GM21576 (cell line): Measurements from ENCODE around the gene LMX1B.
"Not testable (repeated sequence)": the region's sequence is repeated elsewhere in the genome, so short reads cannot be mapped to it uniquely, and the experiment has no call there.

Experiments
- ATAC-seq: cut with Tn5 transposase; IDR thresholded peaks from one replicate; pipeline ENCODE4 v1.9.1; 2021; ENCODE audit warnings: mild to moderate bottlenecking, moderate library complexity; ENCODE audit not compliant: unreplicated experiment

The LMX1B gene

GRCh38 chr9:126705767-126706697 is 92.3 kb downstream of the LMX1B start:
- ATAC-seq: no peak

- ATAC-seq: no peak
Observed at GRCh38 chr9:126706698-126707053, 92.9 kb downstream of the LMX1B start.

- ATAC-seq: no peak
Observed at GRCh38 chr9:126707083-126707482, 93.4 kb downstream of the LMX1B start.

GRCh38 chr9:126707712-126708111 is 94.0 kb downstream of the LMX1B start:
- not testable (repeated sequence) for ATAC-seq

- no peak for ATAC-seq
Observed at GRCh38 chr9:126708178-126708577, 94.5 kb downstream of the LMX1B start.

GRCh38 chr9:126709241-126709640 is 95.5 kb downstream of the LMX1B start:
- ATAC-seq: no peak

- no peak for ATAC-seq
Observed at GRCh38 chr9:126715382-126715781, 101.7 kb downstream of the LMX1B start.

- ATAC-seq: not testable (repeated sequence)
Observed at GRCh38 chr9:126717441-126717840, 103.7 kb downstream of the LMX1B start.

- no peak for ATAC-seq
Observed at GRCh38 chr9:126719618-126720031, 105.9 kb downstream of the LMX1B start.

- no peak for ATAC-seq
Observed at GRCh38 chr9:126720036-126720435, 106.3 kb downstream of the LMX1B start.

- ATAC-seq: no peak
Observed at GRCh38 chr9:126720661-126721563, 107.2 kb downstream of the LMX1B start.

GRCh38 chr9:126721564-126721981 is 107.8 kb downstream of the LMX1B start:
- ATAC-seq: no peak

GRCh38 chr9:126722252-126722921 is 108.7 kb downstream of the LMX1B start:
- ATAC-seq: peak; percentile 62

GRCh38 chr9:126722922-126723806 is 109.4 kb downstream of the LMX1B start:
- peak; percentile 40 for ATAC-seq

- no peak for ATAC-seq
Observed at GRCh38 chr9:126723807-126724172, 110.1 kb downstream of the LMX1B start.

GRCh38 chr9:126724226-126724625 is 110.5 kb downstream of the LMX1B start:
- no peak for ATAC-seq

GRCh38 chr9:126725485-126725884 is 111.8 kb downstream of the LMX1B start:
- ATAC-seq: not testable (repeated sequence)

- ATAC-seq: not testable (repeated sequence)
Observed at GRCh38 chr9:126728210-126728609, 114.5 kb downstream of the LMX1B start.

GRCh38 chr9:126730592-126730991 is 116.9 kb downstream of the LMX1B start:
- not testable (repeated sequence) for ATAC-seq

GRCh38 chr9:126733005-126733404 is 119.3 kb downstream of the LMX1B start:
- ATAC-seq: no peak
